ENCODE results near the gene CUL4B. TPM values are rescaled to one million over a fixed set of nuclear protein-coding genes. Genes with fewer than 3 reads are reported as not detected.

Gene CUL4B
- total and polyA plus RNA-seq, 2 experiments from 2014 or later, result 22.9 to 32.2 TPM

DNA sequence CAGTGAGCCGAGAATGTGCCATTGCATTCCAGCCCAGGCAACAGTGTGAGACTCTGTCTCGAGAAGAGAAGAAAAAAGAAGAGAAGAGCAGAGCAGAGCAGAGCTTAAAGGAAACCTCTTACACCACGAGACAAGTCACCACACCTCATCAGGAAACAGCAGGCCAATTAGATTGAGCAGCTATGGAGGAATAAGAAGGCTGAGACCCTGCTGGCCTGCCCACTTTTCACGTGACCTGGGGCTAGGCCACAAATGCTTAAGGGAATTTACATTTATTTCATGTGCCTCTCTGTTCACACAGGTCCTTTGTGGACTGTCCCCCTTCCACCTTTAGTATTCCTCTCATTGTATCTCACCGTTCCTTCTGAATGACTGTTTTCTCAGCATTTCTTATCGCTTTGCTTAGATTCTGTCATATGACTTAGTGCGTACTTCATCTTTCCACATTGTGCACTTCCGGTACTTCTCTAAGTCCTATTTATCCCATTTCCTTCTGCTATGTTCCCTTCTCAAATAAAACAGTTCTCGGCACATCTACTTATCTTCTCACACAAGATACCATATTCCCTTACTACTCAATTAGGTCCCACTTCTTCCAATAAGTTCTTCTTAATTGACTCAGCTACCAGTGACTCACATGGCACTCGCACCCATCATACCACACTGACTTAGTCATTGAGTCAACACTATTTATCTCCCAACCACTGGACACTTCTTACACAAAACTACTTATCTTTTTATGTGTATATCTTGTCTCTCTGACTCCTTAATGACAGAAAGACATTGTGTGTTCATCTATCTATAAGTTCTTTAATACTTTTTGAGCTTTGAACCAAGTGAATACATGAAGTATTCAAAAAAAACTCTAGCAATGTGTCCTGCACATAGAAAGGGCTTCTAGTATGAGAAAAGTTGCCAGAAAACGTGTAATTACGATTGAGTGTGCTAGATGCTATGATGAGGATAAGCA lies 11.0 kb downstream of the CUL4B start:
- Histone ChIP-seq H3K36me3 (peaks cover 4% of the 10 kb centered on the region), H3K4me1 (ENCODE audit: low read depth) (no peaks in the 10 kb centered on the region), H3K4me3 (no peak overlapping the region), H3K27ac (no peak overlapping the region), H3K9me3 (ENCODE audit: low read depth) (no peaks in the 10 kb centered on the region), H3K27me3 (no peaks in the 10 kb centered on the region)
- TF ChIP-seq, protein P1, sequence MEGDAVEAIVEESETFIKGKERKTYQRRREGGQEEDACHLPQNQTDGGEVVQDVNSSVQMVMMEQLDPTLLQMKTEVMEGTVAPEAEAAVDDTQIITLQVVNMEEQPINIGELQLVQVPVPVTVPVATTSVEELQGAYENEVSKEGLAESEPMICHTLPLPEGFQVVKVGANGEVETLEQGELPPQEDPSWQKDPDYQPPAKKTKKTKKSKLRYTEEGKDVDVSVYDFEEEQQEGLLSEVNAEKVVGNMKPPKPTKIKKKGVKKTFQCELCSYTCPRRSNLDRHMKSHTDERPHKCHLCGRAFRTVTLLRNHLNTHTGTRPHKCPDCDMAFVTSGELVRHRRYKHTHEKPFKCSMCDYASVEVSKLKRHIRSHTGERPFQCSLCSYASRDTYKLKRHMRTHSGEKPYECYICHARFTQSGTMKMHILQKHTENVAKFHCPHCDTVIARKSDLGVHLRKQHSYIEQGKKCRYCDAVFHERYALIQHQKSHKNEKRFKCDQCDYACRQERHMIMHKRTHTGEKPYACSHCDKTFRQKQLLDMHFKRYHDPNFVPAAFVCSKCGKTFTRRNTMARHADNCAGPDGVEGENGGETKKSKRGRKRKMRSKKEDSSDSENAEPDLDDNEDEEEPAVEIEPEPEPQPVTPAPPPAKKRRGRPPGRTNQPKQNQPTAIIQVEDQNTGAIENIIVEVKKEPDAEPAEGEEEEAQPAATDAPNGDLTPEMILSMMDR (IDR thresholded peaks at IDR 0.05; ENCODE audit: low read depth, low read length), result no peak
- peak in 1 of 2 donors; percentile 91 for DNase-seq (ENCODE audit: low read depth in 1 of 2, low spot score in 1 of 2)

DNA sequence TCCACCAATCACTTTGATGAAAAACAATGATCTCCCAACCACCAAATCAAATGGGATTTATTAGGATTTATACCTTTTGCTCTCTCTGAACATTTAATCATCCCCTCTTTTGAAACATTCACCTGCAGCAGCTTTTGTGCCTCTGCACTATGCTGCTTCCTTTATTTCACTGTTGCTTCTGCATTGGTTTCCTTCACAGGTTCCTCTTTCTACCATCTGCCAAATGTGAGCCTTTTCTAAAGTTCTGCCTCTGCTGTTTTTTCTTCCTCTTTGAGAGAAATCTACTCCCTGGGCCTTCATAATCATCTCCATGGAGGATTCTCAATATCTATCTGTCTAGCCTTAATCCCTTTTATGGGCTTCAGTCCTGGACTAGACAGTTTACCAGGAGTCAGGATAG lies 24.7 kb downstream of the CUL4B start:
- Histone ChIP-seq H3K27me3 (no peaks in the 10 kb centered on the region), H3K4me1 (ENCODE audit: low read depth) (no peaks in the 10 kb centered on the region), H3K27ac (no peak overlapping the region), H3K4me3 (no peak overlapping the region), H3K9me3 (ENCODE audit: low read depth) (no peaks in the 10 kb centered on the region), H3K36me3 (peaks cover 29% of the 10 kb centered on the region)
- DNase-seq (ENCODE audit: low read depth in 1 of 2, low spot score in 1 of 2), result no peak
- TF ChIP-seq, protein P1 (IDR thresholded peaks at IDR 0.05; ENCODE audit: low read depth, low read length), result no peak

DNA sequence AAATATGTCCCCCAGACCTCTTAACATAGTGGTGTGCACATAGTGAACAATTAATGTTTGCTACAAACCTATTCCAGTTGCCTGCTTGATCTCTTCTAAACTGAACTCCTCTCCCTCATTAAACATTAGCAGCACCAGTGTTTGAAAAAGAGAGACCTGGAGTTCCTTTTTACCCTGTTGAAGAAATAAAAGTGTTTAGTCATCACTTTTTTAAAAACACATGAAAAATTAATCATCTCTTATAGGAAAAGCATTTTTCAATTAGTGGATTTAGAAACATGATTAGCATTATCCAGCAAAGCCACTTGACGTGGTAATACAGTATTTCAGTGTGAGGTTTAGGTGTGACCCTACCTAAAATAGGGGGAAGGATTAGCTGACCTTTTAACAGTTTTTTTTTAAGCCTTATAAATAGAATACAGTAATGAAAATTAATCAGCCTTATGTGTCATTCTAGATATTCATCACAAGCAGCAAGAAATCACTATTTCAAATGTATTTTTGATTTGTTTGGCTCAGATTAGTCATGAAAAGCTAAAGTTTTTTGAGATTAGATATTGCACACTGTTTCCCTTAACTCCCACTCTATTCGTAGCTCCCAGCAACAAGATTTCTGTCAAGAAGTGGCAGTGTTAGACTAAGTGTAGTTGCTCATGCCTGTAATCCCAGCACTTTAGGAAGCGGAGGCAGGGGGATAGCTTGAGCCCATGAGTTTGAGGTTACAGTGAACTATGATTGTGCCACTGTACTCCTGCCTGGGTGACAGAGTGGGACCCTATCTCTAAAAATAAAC lies 26.2 kb downstream of the CUL4B start:
- DNase-seq (ENCODE audit: low read depth in 1 of 2, low spot score in 1 of 2), result no peak
- H3K27me3 ChIP-seq, result no peaks in the 10 kb centered on the region
- TF ChIP-seq, protein P1 (IDR thresholded peaks at IDR 0.05; ENCODE audit: low read depth, low read length), result no peak
- no peaks in the 10 kb centered on the region for H3K9me3 ChIP-seq (ENCODE audit: low read depth)
- H3K4me1 ChIP-seq (ENCODE audit: low read depth), result no peaks in the 10 kb centered on the region
- H3K4me3 ChIP-seq, result no peak overlapping the region
- no peak overlapping the region for H3K27ac ChIP-seq
- H3K36me3 ChIP-seq, result peaks cover 34% of the 10 kb centered on the region

DNA sequence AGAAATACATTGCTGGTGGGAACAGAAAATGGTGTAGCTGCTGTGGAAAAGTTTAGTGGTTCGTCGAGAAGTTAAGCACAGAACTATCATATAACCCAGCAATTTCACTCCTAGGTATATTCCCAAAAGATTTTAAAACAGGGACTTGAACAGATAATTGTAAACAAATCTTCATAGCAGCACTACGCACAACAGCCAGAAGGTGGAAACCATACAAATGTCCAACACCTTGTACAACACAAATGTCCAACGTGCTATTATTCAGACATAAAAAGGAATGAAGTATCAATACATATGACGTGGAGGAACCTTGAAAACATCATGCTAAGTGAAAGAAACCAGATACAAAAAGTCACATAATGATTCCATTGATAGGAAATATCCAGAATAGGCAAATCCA lies 37.9 kb downstream of the CUL4B start:
- TF ChIP-seq, protein P1 (IDR thresholded peaks at IDR 0.05; ENCODE audit: low read depth, low read length), result no peak
- H3K27ac ChIP-seq, result no peak overlapping the region
- H3K4me1 ChIP-seq (ENCODE audit: low read depth), result no peaks in the 10 kb centered on the region
- DNase-seq (ENCODE audit: low read depth in 1 of 2, low spot score in 1 of 2), result no peak
- H3K9me3 ChIP-seq (ENCODE audit: low read depth), result no peaks in the 10 kb centered on the region
- H3K27me3 ChIP-seq, result no peaks in the 10 kb centered on the region
- H3K36me3 ChIP-seq, result no peaks in the 10 kb centered on the region
- H3K4me3 ChIP-seq, result no peak overlapping the region

DNA sequence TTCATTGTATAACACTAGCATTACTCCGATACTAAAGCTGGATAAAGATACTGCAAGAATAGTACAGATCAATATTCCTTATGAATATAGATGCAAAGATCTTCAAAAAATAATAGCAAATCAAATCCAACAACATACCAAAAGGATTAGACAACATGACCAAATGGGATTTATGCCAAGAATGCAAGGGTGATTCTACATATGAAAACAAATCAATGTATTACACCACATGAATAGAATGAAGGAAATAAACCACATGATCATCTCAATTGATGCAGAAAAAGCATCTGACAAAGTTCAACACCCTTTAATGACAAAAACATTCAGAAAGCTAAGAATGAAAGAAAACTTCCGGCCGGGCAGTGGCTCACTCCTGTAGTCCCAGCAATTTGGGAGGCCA lies 42.8 kb downstream of the CUL4B start:
- Histone ChIP-seq H3K36me3 (no peaks in the 10 kb centered on the region), H3K4me3 (no peak overlapping the region), H3K9me3 (ENCODE audit: low read depth) (no peaks in the 10 kb centered on the region), H3K27me3 (no peaks in the 10 kb centered on the region), H3K27ac (no peak overlapping the region), H3K4me1 (ENCODE audit: low read depth) (no peaks in the 10 kb centered on the region)
- peak in 1 of 2 donors; percentile 52 for DNase-seq (ENCODE audit: low read depth in 1 of 2, low spot score in 1 of 2)
- TF ChIP-seq, protein P1 (IDR thresholded peaks at IDR 0.05; ENCODE audit: low read depth, low read length), result no peak

Data from cardiac muscle cell (in vitro differentiated cells and primary cell).